Fibroblast of villous mesenchyme (primary cell): ENCODE measurements around the gene CCDC9B. TPM values are rescaled to one million over a fixed set of nuclear protein-coding genes. Genes with fewer than 3 reads are reported as not detected.

Experiments used
- DNase-seq: peaks from one replicate; pipeline ENCODE4 v3.0.0-alpha.2; 2010; ENCODE audit warnings: low read depth
- H3K4me3 ChIP-seq: 2 replicates; pipeline ENCODE4 v1.5.1; 2011; ENCODE audit warnings: low read depth, mild to moderate bottlenecking, low read length
- CTCF ChIP-seq: IDR thresholded peaks from 2 replicates; pipeline ENCODE4 v1.5.1; 2012; ENCODE audit warnings: low read depth, mild to moderate bottlenecking, low read length; ENCODE audit not compliant: insufficient read depth
- total RNA-seq: library from RNA; depleted of rRNA; stranded (reverse); fragments of >200 nt; gene quantifications from 2 replicates; pipeline ENCODE4 v1.2.3, GENCODE V29; 2012

Gene CCDC9B
- total RNA-seq, 1 donor = 35.4 TPM

- no peak overlapping the region for H3K4me3 ChIP-seq
- TF ChIP-seq CTCF = no peak
- no peak for DNase-seq
These were observed 51.5 kb downstream of the CCDC9B start for GRCh38 chr15:40289140-40289775.

GRCh38 chr15:40287968-40288367 lies 52.8 kb downstream of the CCDC9B start:
- no peak overlapping the region for H3K4me3 ChIP-seq
- no peak for DNase-seq
- TF ChIP-seq CTCF = no peak

GRCh38 chr15:40287505-40287904 lies 53.2 kb downstream of the CCDC9B start:
- no peak overlapping the region for H3K4me3 ChIP-seq
- no peak for DNase-seq
- no peak for TF ChIP-seq CTCF

- no peak overlapping the region for H3K4me3 ChIP-seq
- DNase-seq = no peak
- TF ChIP-seq CTCF = no peak
These were observed 53.9 kb downstream of the CCDC9B start for GRCh38 chr15:40286794-40287193.

- no peak for TF ChIP-seq CTCF
- DNase-seq = no peak
- no peak overlapping the region for H3K4me3 ChIP-seq
These were observed 54.6 kb downstream of the CCDC9B start for GRCh38 chr15:40286061-40286532.

GRCh38 chr15:40285554-40286011 lies 55.2 kb downstream of the CCDC9B start:
- no peak for TF ChIP-seq CTCF
- no peak for DNase-seq
- H3K4me3 ChIP-seq = no peak overlapping the region

GRCh38 chr15:40285151-40285550 lies 55.6 kb downstream of the CCDC9B start:
- peak; percentile 52 for DNase-seq
- TF ChIP-seq CTCF = no peak
- H3K4me3 ChIP-seq = no peak overlapping the region
